Left ventricle myocardium inferior (tissue), 1 donor: Measurements from ENCODE around the gene ATG7. TPM values are rescaled to one million over a fixed set of nuclear protein-coding genes. Genes with fewer than 3 reads are reported as not detected.
"Not testable (repeated sequence)": the region's sequence is repeated elsewhere in the genome, so short reads cannot be mapped to it uniquely, and the experiment has no call there.

Source experiments
- DNase-seq: peaks from one replicate; pipeline ENCODE4 v3.0.0-alpha.2; 2020
- H3K27ac ChIP-seq: fragments of 200-600 bp; replicated peaks from 2 replicates; pipeline ENCODE4 v1.8.0; 2021
- H3K27me3 ChIP-seq: fragments of 200-600 bp; 2 replicates; pipeline ENCODE4 v1.8.0; 2021; ENCODE audit warnings: low read depth
- H3K36me3 ChIP-seq: fragments of 200-600 bp; 2 replicates; pipeline ENCODE4 v1.8.0; 2021
- H3K4me1 ChIP-seq: fragments of 200-600 bp; 2 replicates; pipeline ENCODE4 v1.8.0; 2021
- H3K4me3 ChIP-seq: fragments of 200-600 bp; 2 replicates; pipeline ENCODE4 v1.8.0; 2021; ENCODE audit warnings: mild to moderate bottlenecking, moderate library complexity
- H3K9me3 ChIP-seq: fragments of 200-600 bp; replicated peaks from 2 replicates; pipeline ENCODE4 v1.8.0; 2021
- CTCF ChIP-seq: fragments of 200-600 bp; IDR thresholded peaks from 2 replicates; pipeline ENCODE4 v1.8.0; 2021; ENCODE audit warnings: antibody characterized with exemption, mild to moderate bottlenecking, borderline replicate concordance
- intact Hi-C: fragments of 100-400 bp; cut with micrococcal nuclease; formaldehyde crosslinking; loops from one replicate; pipeline ENCODE4 v1.11.0; 2022
- total RNA-seq: library from RNA; stranded (reverse); fragmentation: NEBNext Ultra II Directional; extraction: Animal tissue kit (Norgen Biotek cat#: 25700); gene quantifications from one replicate; pipeline ENCODE4 v1.2.1, GENCODE V29; 2021
- donor health status: DM: no; HTN: yes; CAD: no; lungs with severe emphysema.

The ATG7 gene
- total RNA-seq, 1 donor from 2014 or later: 15.7 TPM

GRCh38 chr3:11455956-11456355 is 183.8 kb downstream of the ATG7 start:
- TF ChIP-seq CTCF: no peak
- no peak overlapping the region for H3K4me3 ChIP-seq
- intact Hi-C loops: no loop called here

GRCh38 chr3:11457135-11457534 is 184.9 kb downstream of the ATG7 start:
- TF ChIP-seq CTCF: no peak
- no peak overlapping the region for H3K4me3 ChIP-seq
- H3K36me3 ChIP-seq: no peaks in the 10 kb centered on the region
- intact Hi-C loops: no loop called here
- no peak for DNase-seq
- H3K4me1 ChIP-seq: peaks cover 22% of the 10 kb centered on the region
- no peaks in the 10 kb centered on the region for H3K27me3 ChIP-seq
- no peaks in the 10 kb centered on the region for H3K9me3 ChIP-seq
- H3K27ac ChIP-seq: no peak overlapping the region

More at GRCh38 chr3:11455956-11456355, 183.8 kb downstream of the ATG7 start:
- Histone ChIP-seq H3K4me1 (peaks cover 22% of the 10 kb centered on the region), H3K27ac (no peak overlapping the region), H3K27me3 (no peaks in the 10 kb centered on the region), H3K36me3 (no peaks in the 10 kb centered on the region), H3K9me3 (no peaks in the 10 kb centered on the region)
- no peak for DNase-seq

- TF ChIP-seq CTCF: no peak
- no peak for DNase-seq
Measured at GRCh38 chr3:11459186-11459824, 187.1 kb downstream of the ATG7 start.

GRCh38 chr3:11461226-11461625 is 189.0 kb downstream of the ATG7 start:
- intact Hi-C loops: no loop called here
- H3K9me3 ChIP-seq: no peaks in the 10 kb centered on the region
- no peaks in the 10 kb centered on the region for H3K36me3 ChIP-seq
- DNase-seq: no peak
- H3K27ac ChIP-seq: no peak overlapping the region
- H3K4me1 ChIP-seq: peaks cover 28% of the 10 kb centered on the region
- no peak overlapping the region for H3K4me3 ChIP-seq
- TF ChIP-seq CTCF: no peak
- no peaks in the 10 kb centered on the region for H3K27me3 ChIP-seq

More at GRCh38 chr3:11459186-11459824, 187.1 kb downstream of the ATG7 start:
- Histone ChIP-seq H3K4me1 (peaks cover 9% of the 10 kb centered on the region), H3K9me3 (no peaks in the 10 kb centered on the region), H3K27ac (no peak overlapping the region), H3K36me3 (no peaks in the 10 kb centered on the region), H3K27me3 (no peaks in the 10 kb centered on the region), H3K4me3 (no peak overlapping the region)
- intact Hi-C loops: no loop called here

GRCh38 chr3:11462673-11463072 is 190.5 kb downstream of the ATG7 start:
- H3K9me3 ChIP-seq, H3K27ac ChIP-seq, H3K4me3 ChIP-seq, intact Hi-C loops, H3K27me3 ChIP-seq, H3K36me3 ChIP-seq, DNase-seq: not testable (repeated sequence)
- peaks cover 38% of the 10 kb centered on the region for H3K4me1 ChIP-seq

- no peak for TF ChIP-seq CTCF
- no peaks in the 10 kb centered on the region for H3K27me3 ChIP-seq
- peaks cover 38% of the 10 kb centered on the region for H3K4me1 ChIP-seq
- H3K36me3 ChIP-seq: no peaks in the 10 kb centered on the region
- DNase-seq: no peak
- H3K27ac ChIP-seq: no peak overlapping the region
- H3K9me3 ChIP-seq: no peaks in the 10 kb centered on the region
- intact Hi-C loops: no loop called here
- H3K4me3 ChIP-seq: no peak overlapping the region
Measured at GRCh38 chr3:11463591-11463990, 191.4 kb downstream of the ATG7 start.
